SKM-1 (cell line): ENCODE results near the gene HOXD4.

Experiments
- DNase-seq: peaks from one replicate; lab custom pipeline; 2025; ENCODE audit not compliant: unreplicated experiment; lab: John Stamatoyannopoulos, UW

HOXD4 gene

GRCh38 chr2:176187899-176188773 lies 36.8 kb downstream of the HOXD4 start, which contains the start of gene HOXD1:
Gene HOXD1 (plus strand): TSS chr2:176188668. CDS start chr2:176188802, 134 bp downstream.
- DNase-seq: no peak

- no peak for DNase-seq
Observed at GRCh38 chr2:176188774-176189680, 37.7 kb downstream of the HOXD4 start.

- DNase-seq: no peak
Observed at GRCh38 chr2:176189681-176190641, 38.6 kb downstream of the HOXD4 start.

- no peak for DNase-seq
Observed at GRCh38 chr2:176192351-176192750, 41.0 kb downstream of the HOXD4 start.

GRCh38 chr2:176193048-176193447 lies 41.7 kb downstream of the HOXD4 start:
- DNase-seq: no peak

GRCh38 chr2:176199902-176200301 lies 48.6 kb downstream of the HOXD4 start:
- DNase-seq: no peak

GRCh38 chr2:176200971-176201370 lies 49.6 kb downstream of the HOXD4 start:
- no peak for DNase-seq

GRCh38 chr2:176202491-176202890 lies 51.1 kb downstream of the HOXD4 start:
- DNase-seq: no peak
